Neural cell (in vitro differentiated cells): Measurements from ENCODE around the gene PCLAF.
"Not testable (repeated sequence)": the region's sequence is repeated elsewhere in the genome, so short reads cannot be mapped to it uniquely, and the experiment has no call there.

Experiments used
- EP300 ChIP-seq: fragments of 450-650 bp; conservative IDR thresholded peaks from 2 replicates; pipeline ENCODE4 v1.6.1; 2014; ENCODE audit warnings: antibody characterized with exemption, mild to moderate bottlenecking, moderate library complexity; ENCODE audit not compliant: poor library complexity, severe bottlenecking
- EZH2 ChIP-seq: fragments of 200-600, 300-800 bp; shearing (Covaris generic), sonication (generic); IDR thresholded peaks from 2 replicates; pipeline ENCODE4 v1.6.1; 2014; ENCODE audit warnings: antibody characterized with exemption, low read length, borderline replicate concordance, mild to moderate bottlenecking; ENCODE audit not compliant: insufficient read depth, poor library complexity, severe bottlenecking
- MXI1 ChIP-seq: fragments of 450-650 bp; conservative IDR thresholded peaks from 2 replicates; pipeline ENCODE4 v1.6.1; 2014; ENCODE audit warnings: antibody characterized with exemption, mild to moderate bottlenecking; ENCODE audit not compliant: poor library complexity, severe bottlenecking
- POLR2AphosphoS5 ChIP-seq: IDR thresholded peaks from 2 replicates; pipeline ENCODE4 v1.6.1; 2012
- SMC3 ChIP-seq: fragments of 450-650 bp; conservative IDR thresholded peaks from 2 replicates; pipeline ENCODE4 v1.6.1; 2014; ENCODE audit warnings: antibody characterized with exemption, mild to moderate bottlenecking, moderate library complexity; ENCODE audit not compliant: poor library complexity
- TAF1 ChIP-seq: IDR thresholded peaks from 2 replicates; pipeline ENCODE4 v1.6.1; 2012; ENCODE audit warnings: low read depth
- TF ChIP-seq, protein P1 (sequence below): fragments of 450-650 bp; IDR thresholded peaks from 2 replicates; pipeline ENCODE4 v1.5.1; 2014; ENCODE audit warnings: antibody characterized with exemption, mild to moderate bottlenecking, moderate library complexity; ENCODE audit not compliant: poor library complexity, severe bottlenecking
- TF ChIP-seq, protein P2 (sequence below): IDR thresholded peaks from 2 replicates; pipeline ENCODE4 v1.6.1; 2012; ENCODE audit warnings: borderline replicate concordance

DNA sequence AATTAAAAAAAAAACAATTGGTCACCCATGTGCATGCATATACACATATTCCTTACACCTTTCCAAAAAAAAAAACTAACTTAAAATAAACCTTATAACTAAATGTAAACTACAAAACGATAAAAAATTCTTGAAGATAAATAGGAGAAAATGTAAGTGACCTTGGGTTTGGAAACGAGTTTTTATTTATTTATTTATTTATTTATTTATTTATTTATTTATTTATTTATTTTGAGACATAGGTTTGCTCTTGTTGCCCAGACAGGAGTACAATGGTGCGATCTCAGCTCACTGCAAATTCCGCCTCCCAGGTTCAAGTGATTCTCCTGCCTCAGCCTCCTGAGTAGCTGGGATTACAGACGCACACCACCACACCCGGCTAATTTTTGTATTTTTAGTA is 35.0 kb downstream of the PCLAF start:
- TF ChIP-seq, protein P1, sequence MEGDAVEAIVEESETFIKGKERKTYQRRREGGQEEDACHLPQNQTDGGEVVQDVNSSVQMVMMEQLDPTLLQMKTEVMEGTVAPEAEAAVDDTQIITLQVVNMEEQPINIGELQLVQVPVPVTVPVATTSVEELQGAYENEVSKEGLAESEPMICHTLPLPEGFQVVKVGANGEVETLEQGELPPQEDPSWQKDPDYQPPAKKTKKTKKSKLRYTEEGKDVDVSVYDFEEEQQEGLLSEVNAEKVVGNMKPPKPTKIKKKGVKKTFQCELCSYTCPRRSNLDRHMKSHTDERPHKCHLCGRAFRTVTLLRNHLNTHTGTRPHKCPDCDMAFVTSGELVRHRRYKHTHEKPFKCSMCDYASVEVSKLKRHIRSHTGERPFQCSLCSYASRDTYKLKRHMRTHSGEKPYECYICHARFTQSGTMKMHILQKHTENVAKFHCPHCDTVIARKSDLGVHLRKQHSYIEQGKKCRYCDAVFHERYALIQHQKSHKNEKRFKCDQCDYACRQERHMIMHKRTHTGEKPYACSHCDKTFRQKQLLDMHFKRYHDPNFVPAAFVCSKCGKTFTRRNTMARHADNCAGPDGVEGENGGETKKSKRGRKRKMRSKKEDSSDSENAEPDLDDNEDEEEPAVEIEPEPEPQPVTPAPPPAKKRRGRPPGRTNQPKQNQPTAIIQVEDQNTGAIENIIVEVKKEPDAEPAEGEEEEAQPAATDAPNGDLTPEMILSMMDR: not testable (repeated sequence)
- not testable (repeated sequence) for TF ChIP-seq EP300, TAF1, EZH2, MXI1, SMC3, POLR2AphosphoS5
- TF ChIP-seq, protein P2, sequence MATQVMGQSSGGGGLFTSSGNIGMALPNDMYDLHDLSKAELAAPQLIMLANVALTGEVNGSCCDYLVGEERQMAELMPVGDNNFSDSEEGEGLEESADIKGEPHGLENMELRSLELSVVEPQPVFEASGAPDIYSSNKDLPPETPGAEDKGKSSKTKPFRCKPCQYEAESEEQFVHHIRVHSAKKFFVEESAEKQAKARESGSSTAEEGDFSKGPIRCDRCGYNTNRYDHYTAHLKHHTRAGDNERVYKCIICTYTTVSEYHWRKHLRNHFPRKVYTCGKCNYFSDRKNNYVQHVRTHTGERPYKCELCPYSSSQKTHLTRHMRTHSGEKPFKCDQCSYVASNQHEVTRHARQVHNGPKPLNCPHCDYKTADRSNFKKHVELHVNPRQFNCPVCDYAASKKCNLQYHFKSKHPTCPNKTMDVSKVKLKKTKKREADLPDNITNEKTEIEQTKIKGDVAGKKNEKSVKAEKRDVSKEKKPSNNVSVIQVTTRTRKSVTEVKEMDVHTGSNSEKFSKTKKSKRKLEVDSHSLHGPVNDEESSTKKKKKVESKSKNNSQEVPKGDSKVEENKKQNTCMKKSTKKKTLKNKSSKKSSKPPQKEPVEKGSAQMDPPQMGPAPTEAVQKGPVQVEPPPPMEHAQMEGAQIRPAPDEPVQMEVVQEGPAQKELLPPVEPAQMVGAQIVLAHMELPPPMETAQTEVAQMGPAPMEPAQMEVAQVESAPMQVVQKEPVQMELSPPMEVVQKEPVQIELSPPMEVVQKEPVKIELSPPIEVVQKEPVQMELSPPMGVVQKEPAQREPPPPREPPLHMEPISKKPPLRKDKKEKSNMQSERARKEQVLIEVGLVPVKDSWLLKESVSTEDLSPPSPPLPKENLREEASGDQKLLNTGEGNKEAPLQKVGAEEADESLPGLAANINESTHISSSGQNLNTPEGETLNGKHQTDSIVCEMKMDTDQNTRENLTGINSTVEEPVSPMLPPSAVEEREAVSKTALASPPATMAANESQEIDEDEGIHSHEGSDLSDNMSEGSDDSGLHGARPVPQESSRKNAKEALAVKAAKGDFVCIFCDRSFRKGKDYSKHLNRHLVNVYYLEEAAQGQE: not testable (repeated sequence)
